PFSK-1 (cell line): Measurements from ENCODE around the gene CFAP61.

Source experiments
- FOXP2 ChIP-seq: optimal IDR thresholded peaks from 2 replicates; pipeline ENCODE3; 2011; ENCODE audit warnings: borderline replicate concordance, control low read depth, inconsistent platforms; ENCODE audit not compliant: insufficient read depth; ENCODE audit errors: extremely low read length, extremely low read depth
- POLR2AphosphoS5 ChIP-seq: IDR thresholded peaks from 2 replicates; pipeline ENCODE4 v1.6.1; 2012; ENCODE audit warnings: low read depth, mild to moderate bottlenecking, control low read depth, low read length, moderate library complexity
- TF ChIP-seq, protein P1 (sequence below), 2 experiments: IDR thresholded peaks; 2 replicates each; pipeline versions ENCODE4 v1.6.1 to v1.8.0; 2011 to 2012; ENCODE audit warnings: low read depth in 2 of 2, low read length in 2 of 2, control low read depth in 1 of 2, inconsistent platforms in 1 of 2, mild to moderate bottlenecking in 1 of 2, moderate library complexity in 1 of 2; ENCODE audit not compliant: insufficient read depth in 1 of 2

- TF ChIP-seq, protein P1, sequence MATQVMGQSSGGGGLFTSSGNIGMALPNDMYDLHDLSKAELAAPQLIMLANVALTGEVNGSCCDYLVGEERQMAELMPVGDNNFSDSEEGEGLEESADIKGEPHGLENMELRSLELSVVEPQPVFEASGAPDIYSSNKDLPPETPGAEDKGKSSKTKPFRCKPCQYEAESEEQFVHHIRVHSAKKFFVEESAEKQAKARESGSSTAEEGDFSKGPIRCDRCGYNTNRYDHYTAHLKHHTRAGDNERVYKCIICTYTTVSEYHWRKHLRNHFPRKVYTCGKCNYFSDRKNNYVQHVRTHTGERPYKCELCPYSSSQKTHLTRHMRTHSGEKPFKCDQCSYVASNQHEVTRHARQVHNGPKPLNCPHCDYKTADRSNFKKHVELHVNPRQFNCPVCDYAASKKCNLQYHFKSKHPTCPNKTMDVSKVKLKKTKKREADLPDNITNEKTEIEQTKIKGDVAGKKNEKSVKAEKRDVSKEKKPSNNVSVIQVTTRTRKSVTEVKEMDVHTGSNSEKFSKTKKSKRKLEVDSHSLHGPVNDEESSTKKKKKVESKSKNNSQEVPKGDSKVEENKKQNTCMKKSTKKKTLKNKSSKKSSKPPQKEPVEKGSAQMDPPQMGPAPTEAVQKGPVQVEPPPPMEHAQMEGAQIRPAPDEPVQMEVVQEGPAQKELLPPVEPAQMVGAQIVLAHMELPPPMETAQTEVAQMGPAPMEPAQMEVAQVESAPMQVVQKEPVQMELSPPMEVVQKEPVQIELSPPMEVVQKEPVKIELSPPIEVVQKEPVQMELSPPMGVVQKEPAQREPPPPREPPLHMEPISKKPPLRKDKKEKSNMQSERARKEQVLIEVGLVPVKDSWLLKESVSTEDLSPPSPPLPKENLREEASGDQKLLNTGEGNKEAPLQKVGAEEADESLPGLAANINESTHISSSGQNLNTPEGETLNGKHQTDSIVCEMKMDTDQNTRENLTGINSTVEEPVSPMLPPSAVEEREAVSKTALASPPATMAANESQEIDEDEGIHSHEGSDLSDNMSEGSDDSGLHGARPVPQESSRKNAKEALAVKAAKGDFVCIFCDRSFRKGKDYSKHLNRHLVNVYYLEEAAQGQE (IDR thresholded peaks at IDR 0.05; ENCODE audit: insufficient read depth in 1 of 2, low read depth in 2 of 2, low read length in 2 of 2) = no peak
- TF ChIP-seq POLR2AphosphoS5 = no peak
- TF ChIP-seq FOXP2 = no peak
Observed at GRCh38 chr20:20366551-20366875, 314.2 kb downstream of the CFAP61 start.
